C4-2B (cell line): ENCODE data around the gene RNF7.

Source experiments
- CTCF ChIP-seq: fragments of 450-650 bp; conservative IDR thresholded peaks from 2 replicates; pipeline ENCODE4 v1.5.1; 2017; ENCODE audit warnings: mild to moderate bottlenecking
- ZFX ChIP-seq: fragments of 450-650 bp; IDR thresholded peaks from 2 replicates; pipeline ENCODE4 v1.6.1; 2017

DNA sequence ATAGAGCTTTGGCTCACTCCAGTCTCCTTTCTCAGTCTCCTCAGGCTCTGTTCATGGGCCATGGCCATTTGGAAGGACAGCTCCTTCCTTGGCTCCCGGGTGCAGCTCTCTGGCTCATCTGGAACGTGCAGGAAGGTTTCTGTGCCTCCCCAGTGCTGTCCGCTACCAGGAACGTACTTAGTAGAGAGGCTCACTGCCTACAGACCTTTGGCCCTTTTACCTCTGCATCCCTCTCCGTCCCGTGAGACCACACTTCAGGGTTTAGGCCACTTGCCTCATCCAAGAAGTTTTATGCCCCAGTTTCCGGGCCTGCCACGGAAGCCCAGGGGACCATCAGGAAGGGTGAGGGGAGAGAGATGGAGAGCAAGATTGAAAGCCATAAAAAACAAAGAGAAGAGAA, 46.0 kb downstream of the RNF7 start:
- TF ChIP-seq ZFX (no peak), CTCF (no peak)
